Activated CD8-positive, alpha-beta memory T cell treated with anti-CD3 and anti-CD28 coated beads, Interleukin-2, amount 50 U/mL, for 1 hour (primary cell): Measurements from ENCODE around the gene R3HCC1L.
"Not testable (repeated sequence)": the region's sequence is repeated elsewhere in the genome, so short reads cannot be mapped to it uniquely, and the experiment has no call there.

ENCODE experiments used
- DNase-seq: peaks from one replicate; pipeline ENCODE4 v3.0.0-alpha.2; 2020; ENCODE audit errors: extremely low read depth

Gene R3HCC1L

DNA sequence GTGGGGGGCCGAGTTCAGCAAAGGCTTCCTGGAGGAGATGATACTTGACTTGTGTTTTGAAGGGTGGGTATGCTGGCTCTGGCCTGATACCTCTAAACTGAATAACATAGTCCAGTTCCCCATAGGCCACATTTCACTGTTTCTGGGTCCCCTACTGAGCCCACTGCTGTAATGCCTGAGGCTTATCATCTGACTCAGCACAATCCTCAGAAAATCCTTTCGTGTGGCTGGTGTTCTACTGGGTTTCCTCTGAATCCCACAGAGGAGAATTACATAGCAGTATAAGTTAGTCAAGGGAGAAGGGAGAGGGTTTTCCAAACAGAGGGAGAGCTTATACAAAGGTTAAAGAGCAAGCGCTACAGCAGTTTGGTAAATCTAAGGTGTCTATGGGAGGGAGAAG, 2.8 kb upstream of the R3HCC1L start:
- DNase-seq = no peak

DNA sequence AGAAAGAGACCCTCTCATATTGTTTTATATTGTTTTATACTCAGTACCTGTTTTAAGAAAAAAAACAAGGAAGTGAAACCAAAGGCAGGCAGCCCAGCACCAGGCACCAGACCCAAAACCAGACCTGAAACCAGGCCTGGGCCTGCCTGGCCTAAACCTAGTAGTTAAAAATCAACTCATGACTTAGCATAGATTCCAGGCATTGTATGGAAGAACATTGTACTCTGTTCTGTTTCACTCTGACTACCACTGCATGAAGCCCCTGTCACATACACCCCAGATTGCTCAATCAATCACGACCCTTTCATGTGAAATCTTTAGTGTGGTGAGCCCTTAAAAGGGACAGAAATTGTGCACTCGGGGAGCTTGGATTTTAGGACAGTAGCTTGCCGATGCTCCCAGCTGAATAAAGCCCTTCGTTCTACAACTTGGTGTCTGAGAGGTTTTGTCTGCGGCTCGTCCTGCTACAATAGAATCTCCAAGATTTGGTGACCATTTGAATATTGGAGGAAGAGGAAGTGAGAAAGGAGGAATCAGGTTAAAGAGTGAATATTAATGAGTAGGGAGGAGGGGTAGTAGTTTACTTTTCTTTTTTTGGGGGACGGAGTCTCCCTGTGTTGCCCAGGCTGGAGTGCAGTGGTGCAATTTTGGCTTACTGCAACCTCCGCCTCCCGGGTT, 1.2 kb upstream of the R3HCC1L start:
- not testable (repeated sequence) for DNase-seq

DNA sequence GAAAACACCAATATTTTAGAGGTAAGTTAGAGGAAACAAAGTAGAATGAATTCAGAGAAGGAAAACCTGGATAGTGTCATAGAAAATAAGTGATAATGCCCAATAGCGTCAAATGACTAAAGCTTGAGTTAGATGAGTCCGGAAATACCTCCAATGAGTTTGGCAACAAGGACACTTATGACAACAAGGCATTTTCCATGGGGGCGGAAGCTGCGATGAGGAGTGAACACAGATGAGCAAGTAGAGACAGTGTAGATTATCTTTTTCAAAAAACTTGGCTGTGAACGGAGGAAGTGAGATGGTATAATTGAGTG, 383 bp upstream of the R3HCC1L start:
- no peak for DNase-seq

DNA sequence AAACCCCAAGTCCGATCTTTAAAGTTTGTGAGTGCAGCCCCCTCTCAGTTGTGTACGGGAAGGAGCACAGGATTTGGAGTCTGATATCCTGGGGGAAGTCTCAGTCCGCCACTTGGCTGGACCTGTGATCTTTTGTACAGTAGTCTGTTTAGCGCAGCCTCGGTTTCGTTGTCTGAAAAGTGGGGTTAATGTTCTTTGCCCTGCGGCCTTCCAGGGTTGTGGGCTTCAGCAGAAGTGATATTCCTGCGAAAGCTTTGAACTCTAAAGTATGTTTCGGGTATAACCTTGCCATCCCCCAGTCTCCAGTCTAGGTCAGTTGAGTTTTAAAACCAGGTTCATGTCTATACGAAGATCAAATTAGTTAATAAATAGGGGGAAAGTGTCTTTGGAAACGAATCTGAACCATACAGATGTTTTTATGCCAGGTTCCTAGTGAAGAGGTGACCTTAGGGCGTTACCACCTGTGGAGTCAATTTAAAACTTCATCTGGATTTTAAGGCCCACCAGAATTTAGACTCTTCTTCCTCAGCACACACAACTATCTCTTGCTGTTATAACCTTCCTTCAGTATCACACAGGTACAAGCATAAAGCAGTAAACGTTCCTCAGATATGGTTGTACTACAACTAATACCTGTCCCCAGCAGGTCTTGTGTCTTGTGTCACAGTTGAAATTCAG, 904 bp downstream of the R3HCC1L start:
- DNase-seq = no peak

DNA sequence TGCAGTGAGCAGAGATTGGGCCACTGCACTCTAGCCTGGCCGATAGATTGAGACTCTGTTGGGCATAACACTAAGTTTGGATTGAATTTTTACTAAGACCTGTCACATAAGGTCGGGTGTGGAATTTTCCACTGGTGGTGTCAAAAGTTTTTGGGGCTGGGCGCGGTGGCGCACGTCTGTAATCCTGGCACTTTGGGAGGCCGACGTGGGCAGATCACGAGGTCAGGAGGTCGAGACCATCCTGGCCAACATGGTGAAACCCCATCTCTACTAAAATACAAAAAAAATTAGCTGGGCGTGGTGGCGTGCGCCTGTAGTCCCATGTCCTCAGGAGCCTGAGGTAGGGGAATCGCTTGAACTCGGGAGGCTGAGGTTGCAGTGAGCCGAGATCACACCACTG, 2.3 kb downstream of the R3HCC1L start:
- not testable (repeated sequence) for DNase-seq

DNA sequence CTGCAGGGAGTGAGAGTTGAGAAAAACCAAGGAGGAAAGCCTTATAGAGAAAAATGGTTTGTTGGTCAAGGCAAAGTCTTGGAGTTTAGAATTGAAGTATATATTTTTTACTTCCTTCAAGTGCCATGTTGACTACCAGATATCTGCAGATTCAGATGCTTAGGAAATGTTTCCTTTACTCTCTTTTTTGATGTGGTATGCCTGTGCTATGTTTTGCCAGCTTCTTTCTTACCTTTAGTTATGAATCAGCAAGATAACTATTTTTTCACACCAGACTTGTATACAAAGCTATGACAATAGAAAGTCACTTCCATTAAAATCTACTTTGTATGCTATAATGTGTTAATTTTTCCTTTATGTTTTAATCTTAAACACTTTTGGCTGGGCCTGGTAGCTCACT, 3.6 kb downstream of the R3HCC1L start:
- no peak for DNase-seq

DNA sequence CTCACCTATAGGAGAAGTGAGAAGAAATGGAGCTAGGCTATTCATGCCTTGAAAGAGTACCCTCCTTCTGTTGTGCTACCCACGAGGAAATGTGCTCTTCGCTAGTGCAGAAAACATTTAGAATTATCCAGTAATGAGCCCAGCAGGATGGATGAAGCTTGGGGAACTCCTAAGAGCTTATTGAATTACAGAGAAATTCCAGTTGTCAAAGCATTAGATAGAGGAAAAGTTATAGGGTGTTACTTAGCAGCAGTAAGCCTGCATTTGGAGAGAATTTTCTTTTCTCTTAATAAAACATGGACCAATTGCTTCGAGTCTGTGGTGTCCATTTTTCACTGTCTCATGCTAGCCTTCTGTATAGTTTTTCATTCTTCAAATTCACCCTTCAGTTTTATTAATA, 5.0 kb downstream of the R3HCC1L start:
- no peak for DNase-seq

DNA sequence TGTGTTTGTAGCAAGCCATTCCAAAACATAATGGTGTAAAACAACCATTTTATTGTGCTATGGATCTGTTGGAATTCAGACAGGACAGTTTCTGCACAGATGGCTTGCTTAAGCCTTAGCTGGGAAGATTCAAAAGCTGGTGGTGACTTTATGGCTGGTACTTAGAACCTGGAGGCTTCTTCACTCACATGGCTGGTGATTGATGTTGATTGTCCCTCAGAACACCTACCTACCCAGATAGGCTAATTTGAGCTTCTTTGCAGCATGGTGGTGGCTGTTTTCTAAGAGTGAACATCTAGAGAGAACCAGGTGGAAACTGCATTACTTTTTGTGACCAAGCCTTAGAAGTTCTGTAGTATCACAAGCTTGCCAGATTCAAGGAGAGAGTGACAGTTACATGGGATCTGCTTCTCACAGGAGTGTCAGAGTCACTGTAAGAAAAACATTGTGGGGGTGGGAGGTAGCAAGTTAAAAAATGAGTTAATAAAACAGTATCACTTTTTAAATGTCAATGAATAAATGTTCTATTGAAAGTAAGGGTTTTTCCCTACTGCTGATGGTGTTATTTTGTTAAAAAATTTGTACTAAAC, 7.1 kb downstream of the R3HCC1L start:
- no peak for DNase-seq

DNA sequence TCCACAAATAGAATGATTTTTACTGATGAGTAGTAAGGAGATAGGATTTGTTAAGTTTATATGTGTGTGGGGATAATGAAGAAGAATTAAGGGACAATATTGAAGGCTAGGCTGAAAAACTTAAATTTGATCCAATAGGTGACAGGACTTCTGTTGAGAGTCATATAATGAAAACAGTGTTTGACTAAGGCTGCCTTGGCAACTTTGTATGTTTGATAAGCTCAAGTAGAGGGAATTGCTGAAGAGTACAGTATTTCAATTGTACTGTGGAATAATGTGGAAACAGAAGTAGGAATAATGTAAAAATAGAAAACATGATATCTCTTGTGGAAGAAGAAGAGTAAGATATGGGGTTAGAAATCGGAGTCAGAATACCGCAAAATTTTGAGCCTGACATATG, 10.5 kb downstream of the R3HCC1L start:
- no peak for DNase-seq

DNA sequence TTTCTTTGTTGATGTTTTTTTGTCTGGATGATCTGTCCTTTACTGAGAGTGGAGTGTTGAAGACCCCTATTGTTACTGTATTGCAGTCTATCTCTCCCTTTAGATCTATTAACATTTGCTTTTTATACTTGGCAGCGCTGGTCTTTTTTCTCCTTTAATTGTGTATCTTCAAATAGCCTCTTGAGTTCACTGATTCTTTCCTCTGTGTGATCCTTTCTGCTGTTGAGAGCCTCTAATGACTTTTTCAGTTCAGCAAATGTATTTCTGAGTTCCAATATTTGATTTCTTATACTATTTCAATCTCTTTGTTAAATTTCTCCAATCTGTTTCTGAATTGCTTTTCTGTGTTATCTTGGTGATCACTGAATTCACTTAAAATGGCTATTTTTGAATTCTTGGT, 15.4 kb downstream of the R3HCC1L start:
- no peak for DNase-seq

DNA sequence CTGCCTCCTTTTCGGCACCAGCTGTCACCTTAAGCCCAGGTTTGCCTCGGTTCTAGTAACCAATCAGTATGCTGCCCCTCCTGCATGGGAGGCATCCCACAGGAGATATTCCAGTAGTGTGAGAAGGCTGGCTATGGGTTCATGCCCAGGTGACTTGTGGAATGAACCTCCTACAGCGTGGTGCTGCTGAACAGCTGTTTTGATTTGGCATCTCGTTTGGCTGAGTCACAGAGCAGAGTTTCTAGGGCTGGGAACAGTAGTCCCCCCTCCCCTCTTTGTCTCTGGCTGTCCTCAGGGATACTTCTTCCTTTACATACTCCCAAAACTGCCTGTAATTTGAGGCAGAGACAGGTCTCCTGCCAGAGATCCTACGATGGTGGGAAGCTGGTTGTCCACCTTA, 16.1 kb downstream of the R3HCC1L start:
- DNase-seq = no peak

DNA sequence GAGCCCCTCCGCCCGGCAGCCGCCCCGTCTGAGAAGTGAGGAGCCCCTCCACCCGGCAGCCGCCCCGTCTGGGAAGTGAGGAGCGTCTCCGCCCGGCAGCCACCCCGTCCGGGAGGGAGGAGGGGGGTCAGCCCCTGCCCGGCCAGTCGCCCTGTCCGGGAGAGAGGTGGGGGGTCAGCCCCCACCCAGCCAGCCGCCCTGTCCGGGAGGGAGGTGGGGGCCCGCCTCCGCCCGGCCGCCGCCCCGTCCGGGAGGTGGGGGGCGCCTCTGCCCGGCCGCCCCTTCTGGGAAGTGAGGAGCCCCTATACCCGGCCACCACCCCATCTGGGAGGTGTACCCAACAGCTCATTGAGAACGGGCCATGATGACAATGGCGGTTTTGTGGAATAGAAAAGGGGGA, 18.3 kb downstream of the R3HCC1L start:
- DNase-seq = not testable (repeated sequence)

DNA sequence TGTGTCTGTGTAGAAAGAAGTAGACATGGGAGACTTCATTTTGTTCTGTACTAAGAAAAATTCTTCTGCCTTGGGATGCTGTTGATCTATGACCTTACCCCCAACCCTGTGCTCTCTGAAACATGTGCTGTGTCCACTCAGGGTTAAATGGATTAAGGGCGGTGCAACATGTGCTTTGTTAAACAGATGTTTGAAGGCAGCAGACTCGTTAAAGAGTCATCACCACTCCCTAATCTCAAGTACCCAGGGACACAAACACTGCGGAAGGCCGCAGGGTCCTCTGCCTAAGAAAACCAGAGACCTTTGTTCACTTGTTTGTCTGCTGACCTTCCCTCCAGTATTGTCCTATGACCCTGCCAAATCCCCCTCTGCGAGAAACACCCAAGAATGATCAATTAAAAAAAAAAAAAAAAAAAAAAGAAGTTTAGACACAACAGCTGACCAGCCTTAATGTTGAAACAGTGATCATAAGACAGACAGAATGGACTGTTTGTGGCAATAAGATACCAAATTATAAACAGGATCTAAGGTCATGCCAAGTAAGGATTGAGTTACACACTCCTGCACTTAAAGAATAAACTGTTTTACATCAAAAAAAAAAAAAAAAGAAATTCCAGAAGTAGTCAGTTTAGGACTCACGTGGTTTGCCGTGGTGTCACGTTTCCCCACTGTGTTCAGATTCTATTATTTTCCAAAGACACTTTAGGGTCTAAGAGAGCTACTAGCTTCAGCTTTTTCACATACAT, 18.9 kb downstream of the R3HCC1L start:
- not testable (repeated sequence) for DNase-seq

DNA sequence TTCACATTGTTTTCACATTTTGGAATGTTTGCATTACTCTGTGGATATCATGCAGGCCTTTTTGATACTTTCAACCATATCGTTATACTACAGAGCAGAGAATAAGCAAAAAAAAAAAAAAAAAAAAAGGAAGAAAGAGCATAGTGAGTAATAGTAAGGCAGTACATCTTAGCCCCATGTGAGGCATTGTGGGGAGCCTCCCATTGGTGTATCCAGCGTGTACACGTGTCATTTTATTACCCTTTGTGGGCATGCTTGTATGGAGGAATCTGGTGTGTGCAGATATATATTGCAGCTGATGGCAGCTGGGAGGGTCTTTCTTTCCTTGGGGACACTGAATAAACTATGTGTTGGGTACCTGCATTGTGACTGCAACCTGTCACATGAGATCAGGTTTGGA, 19.6 kb downstream of the R3HCC1L start:
- no peak for DNase-seq

DNA sequence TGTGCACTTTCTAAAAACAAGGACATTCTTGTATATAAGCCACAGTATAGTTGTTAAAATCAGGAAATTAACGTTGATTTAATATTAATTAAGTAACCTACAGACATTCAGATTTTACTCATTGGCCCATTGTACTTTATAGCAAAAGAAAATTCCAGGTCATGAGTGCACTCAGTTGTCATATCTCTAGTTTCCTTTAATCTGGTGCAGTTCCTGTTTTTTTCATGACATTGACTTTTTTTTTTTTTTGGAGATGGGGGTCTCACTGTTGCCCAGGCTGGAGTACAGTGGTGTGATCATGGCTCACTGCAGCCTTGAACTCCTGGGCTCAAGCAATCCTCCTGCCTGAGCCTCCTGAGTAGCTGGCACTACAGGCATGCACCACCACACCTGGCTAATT, 24.1 kb downstream of the R3HCC1L start:
- no peak for DNase-seq

DNA sequence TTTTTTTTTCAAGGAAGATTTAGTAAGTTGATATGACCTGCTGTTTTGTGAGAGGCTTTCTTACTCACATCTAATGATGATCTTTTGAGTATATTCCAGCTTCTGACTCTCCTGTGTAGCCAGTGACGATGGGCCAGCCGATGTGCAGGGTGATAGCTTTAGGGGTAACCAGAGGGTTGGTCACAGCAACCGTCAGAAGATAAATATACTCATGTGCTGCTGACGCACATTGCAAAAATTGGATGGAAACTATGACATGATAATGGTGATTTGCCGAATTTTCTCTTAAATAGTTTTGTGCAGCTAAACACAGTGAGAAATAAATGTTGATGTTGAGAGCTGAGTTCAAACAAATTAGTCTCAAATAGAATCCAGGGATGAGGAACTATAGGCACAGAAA, 29.5 kb downstream of the R3HCC1L start:
- no peak for DNase-seq

DNA sequence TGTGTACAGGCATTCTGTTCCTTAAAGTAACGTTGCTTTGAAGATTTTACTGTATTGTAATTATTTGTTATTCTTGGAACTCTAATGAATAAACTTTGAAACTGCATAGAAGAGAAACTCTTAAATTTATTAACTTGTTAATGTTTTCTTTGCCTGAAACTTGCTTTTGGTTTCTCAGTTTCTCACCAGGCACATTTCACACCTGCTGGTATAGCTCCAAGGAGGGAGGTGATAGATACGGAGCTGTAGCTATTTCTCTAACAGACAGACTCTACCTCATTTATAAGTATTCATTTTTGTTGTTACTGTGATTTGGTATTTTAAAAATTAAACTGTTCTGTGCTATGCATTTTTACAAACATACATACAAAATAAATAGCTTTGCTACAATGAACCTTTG, 32.7 kb downstream of the R3HCC1L start:
- DNase-seq = no peak

DNA sequence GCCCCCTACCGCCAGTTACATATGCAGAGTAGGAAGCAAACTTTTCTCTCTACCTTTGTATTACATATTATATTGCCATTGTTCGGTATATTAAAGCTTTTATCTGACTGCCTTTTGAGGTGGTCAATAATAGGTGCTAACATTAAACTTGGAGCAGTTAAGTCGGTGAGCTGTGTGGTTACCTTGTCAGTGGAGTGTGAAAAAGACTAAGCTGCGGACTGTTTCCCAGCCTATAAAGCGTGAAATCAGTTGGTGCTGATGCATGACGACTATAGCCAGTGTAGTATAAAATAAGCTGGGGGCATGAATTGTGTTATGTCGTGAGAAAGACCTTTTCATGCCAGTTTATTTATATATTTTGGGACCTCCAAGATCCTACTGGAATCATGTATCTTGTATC, 33.7 kb downstream of the R3HCC1L start:
- no peak for DNase-seq

DNA sequence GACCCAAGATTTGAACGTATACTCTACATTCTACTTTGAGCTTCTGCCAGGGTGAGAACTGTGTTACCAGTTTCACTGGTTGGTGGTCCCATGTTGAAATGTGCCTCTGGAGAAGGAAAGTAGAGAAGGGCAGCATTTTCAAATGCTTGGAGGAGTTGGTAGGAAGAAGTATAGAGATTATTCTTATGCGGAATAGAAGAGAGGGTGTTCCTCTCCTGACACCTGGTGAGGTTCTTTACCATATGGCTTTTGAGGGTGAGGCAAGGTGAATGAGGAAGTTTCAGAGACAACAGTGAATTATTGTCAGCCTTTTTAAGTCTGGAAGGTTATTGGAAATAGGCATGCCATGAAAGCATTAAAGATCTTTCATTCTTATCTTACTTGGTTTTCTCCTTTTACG, 34.3 kb downstream of the R3HCC1L start:
- no peak for DNase-seq

DNA sequence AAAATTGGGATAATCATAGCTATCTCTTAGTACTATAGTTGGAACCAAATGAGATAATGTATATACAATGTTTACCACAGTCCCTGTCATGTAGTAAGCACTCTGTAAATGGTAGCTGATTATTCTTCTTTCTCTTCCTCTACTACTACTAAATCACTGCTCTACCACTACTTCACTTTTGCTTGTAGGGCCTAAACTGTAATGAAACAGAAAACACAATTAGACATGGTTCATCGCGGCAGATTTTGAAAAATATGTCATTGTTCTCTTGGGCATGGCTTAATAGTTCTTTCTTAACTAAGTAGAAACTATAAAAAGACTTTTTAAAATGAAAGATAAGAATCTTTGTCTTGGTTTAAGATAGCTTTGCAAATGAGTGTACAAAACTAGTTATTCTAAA, 34.9 kb downstream of the R3HCC1L start:
- no peak for DNase-seq

DNA sequence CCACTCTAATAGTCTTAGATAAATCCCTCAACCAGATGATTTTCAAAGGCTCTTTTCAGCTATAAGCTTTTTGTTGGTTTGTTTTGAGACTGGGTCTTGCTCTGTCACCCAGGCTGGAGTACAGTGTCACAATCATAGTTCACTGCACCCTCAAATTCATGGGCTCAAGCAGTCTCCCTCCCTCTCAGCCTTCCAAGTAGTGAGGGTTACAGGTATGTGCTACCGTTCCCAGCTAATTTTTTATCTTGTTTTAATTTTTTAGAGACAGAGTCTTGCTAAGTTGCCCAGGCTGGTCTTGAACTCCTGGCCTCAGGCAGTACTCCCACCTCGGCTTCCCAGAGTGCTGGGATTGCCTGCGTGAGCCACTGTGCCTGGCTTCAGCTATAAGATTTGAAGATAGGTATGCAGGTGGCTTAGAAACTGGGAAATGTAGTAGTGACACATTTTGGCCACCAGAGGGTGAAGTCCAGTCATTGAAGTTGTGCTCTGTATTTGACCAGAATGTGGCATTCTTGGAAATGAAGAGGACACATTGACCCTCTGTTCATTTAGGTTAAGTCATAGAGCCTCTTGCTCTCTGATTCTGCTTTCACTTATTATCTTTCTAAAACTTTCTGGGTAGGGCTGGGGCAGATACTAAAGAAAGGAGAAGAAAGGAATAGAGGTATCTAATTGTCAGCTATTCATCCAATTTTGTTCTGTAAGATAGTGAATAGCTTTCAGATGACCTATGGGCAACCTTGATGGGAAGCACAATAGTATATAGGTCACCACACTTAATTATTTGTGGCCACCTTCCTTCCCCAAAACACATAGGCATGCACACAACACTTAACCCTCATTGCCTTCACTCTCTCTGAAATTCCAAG, 36.0 kb downstream of the R3HCC1L start:
- DNase-seq = no peak

DNA sequence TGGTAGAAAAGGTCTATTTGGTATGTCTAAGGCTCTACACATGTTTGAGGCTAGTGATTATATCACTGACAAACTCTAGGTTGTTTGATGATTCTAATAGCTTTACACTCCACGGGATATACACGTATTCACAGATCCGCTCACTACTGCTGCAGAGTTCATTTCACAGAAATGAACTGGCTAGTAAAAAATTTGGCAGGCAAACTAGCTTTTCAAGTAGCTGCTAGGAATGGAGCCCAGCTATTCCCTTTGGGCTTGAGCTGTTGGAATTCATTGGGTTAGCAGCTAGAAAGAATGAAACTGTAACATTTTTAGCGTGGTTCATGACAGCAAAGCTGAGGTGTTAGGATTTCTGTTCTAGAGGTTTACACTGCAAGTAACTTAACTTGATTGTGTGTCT, 37.6 kb downstream of the R3HCC1L start:
- no peak for DNase-seq
